HG03354 (cell line): ENCODE measurements around the gene MTFR1L.

ENCODE experiments used
- ATAC-seq: cut with Tn5 transposase; IDR thresholded peaks from one replicate; pipeline ENCODE4 v1.9.1; 2021; ENCODE audit warnings: mild to moderate bottlenecking; ENCODE audit not compliant: unreplicated experiment, poor library complexity, severe bottlenecking

MTFR1L gene

DNA sequence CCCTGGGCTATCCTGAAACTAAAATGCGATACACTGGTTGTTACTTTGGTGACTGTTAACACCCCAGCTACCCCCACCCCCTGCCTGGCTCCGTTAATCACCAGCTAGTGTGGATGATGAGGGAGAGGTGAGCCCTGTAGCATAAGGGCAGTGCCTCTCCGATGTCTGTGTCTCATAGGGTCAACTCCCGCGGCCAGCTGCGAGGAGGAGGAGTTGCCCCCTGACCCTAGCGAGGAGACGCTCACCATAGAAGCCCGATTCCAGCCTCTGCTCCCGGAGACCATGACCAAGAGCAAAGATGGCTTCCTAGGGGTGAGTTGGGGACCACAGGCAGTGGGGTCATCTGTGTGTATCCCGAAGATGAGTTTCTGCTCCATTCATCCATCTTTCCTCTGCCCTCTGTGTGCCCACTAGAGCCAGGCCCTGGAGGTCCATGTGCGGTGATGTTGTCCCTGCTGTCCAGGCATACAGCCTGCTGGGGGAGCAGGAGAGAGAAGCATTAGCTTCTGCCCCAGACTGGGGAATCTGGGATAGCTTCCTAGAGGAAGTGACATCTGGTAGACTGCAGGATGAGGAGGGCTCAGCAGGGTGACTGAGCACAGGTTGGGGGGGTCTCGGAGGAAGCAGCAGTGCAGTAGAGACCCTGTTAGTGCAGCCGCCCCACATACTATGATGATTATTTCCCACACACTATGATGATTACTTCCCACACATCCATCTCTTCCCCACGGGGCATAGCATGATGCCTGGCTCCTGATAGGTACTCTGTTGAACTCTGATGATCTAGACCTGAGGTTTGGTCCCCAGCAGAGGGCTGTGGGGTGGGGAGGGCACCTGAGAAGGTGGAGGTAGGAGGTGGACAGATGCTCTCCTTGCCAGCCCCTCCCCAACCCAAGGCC is 14.5 kb upstream of the MTFR1L start:
- no peak for ATAC-seq

DNA sequence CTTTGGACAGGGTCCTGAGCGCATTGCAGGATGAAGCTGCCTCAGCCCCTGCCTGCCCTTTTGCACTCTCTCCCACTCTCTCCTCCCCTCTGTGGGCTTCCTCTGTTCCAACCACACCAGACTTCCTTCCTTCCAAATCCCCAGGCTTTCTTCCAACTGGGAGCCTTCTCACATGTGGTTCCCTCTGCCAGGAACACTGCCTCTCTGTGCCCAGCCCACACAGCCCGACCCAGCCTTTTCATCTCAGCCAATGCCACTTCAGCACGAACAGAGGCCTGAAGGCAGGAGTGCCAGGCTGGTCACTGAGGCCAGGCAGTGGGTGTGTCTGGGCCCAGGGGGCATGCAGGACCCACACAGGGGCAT is 13.9 kb upstream of the MTFR1L start:
- no peak for ATAC-seq

DNA sequence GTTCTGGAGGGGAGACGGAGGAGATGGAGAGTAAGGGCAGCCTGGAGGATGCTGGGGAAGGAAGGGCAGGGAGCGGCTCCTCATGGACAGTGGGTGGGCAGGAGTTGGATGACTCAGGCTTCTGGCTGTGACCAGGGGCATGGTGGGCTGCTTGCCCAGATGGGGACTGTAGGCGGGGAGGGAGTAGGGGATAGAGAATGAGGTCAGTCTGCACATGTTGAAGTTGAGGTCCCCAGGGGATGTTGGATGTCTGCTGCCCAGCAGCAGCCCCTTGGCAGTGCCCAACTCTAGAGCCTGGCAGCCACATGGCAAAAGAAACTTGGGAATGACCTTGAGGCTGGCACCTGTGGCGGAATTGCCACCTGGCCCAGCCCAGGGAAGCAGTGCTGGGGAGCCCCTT is 13.3 kb upstream of the MTFR1L start:
- no peak for ATAC-seq

DNA sequence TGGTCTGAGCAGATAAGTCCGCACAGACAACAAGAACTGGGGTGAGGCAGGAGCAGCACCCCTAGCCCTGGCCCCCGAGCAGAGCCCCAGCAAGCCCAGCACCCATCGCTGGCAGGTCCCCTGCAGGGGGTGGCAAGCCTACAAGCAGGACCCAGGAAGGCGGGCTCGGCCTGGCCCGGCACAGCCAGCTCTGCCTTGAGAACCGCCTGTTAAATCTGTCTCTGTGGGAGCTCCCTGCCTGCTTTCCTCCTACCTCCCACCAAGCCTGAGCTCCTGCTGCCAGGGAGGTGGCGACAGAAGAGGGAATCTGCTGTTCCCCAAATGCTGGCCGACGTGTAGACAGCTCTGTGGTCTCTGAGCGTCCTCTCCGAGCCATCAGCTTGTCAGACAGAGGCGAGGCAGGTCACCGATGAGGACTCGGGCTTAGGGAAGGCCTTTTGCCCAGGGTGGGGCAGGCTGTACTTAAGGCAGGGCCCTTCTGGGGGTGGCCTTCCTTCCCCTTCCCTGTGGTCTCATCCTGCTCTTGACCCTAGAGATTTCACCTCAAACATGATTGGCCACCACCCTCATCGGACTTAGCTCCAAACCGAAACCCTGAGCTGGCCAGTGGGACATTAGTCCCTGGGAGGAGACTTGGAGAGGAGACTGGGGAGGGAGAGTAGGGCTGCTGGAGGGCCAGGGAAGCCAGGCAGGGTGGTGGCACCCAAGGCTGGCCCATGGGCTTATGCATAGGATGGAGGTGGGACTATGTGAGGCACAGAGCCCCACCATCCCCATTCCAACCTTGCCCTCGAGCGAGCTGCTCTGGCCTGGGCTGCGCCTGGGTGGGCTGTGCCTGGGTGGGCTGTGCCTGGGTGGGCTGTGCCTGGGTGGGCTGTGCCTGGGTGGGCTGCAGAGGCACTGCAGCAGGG is 12.0 kb upstream of the MTFR1L start:
- no peak for ATAC-seq

DNA sequence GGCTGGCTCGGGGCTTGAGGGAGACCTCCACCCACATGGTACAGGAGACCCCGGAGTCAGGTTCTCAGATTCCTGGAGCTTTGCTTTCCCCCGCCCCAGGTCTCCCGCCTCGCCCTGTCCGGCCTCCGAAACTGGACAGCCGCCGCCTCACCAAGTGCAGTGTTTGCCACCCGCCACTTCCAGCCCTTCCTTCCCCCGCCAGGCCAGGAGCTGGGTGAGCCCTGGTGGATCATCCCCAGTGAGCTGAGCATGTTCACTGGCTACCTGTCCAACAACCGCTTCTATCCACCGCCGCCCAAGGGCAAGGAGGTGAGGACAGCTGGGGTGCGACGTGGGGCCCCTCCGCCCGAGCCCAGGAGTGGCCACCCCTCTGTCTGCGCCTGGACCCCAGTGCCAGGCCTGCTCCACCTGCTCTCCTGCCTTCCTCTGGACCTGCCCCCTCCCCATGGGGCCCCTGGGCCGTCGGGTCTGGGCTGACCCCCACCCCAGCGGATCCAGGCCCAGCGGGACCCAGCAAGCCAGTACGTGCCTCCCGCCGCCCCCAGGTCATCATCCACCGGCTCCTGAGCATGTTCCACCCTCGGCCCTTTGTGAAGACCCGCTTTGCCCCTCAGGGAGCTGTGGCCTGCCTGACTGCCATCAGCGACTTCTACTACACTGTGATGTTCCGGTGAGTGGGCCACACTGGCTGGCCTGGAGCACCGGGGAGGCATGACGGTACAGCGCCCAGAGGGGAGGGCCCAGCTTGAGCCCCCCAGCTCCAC is 11.1 kb upstream of the MTFR1L start:
- no peak for ATAC-seq

DNA sequence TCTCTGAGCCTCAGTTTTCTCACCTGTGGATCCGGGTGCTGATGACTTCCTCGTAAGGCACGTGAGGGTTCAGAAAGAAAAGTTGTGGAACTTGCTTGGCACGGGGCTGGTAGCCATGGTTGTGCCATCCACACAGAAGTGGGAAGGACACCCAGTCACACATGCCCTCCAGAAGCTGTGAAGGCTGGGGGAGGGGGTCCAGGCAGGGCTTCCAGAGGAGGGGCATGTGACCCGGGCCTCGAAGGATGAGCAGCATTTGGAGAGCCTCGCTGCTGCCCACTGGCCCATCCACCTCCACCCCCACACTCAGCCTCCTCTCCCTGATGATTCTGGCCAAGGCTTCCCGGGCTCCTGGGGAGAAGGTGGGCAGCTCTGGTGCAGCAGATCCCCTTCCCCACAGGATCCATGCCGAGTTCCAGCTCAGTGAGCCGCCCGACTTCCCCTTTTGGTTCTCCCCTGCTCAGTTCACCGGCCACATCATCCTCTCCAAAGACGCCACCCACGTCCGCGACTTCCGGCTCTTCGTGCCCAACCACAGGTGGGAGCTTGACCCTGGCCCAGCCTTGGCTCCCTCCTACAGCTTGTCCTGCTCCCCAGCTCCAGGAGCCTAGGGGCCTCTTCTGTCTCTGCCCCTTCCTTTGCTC is 10.3 kb upstream of the MTFR1L start:
- ATAC-seq, result no peak

DNA sequence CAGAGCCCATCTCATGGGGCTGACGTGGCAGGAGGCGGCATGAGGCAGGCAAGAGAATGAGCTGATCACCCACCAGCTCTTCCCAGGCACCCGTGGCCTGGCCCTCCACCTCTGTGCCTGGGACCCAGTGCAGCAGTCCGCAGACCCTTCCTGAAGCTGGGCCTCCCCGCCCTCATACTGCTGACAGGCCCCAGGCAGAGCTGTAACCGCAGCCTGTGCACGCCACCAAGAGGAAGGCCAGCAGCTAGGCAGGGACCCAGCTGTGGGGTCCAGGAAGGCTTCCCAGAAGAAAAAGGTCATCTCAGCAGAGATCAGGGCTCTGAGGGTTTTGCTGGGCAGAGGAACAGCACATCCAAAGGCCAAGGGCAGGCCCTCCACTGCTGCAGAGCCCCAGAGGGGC is 9.8 kb upstream of the MTFR1L start:
- ATAC-seq, result no peak

DNA sequence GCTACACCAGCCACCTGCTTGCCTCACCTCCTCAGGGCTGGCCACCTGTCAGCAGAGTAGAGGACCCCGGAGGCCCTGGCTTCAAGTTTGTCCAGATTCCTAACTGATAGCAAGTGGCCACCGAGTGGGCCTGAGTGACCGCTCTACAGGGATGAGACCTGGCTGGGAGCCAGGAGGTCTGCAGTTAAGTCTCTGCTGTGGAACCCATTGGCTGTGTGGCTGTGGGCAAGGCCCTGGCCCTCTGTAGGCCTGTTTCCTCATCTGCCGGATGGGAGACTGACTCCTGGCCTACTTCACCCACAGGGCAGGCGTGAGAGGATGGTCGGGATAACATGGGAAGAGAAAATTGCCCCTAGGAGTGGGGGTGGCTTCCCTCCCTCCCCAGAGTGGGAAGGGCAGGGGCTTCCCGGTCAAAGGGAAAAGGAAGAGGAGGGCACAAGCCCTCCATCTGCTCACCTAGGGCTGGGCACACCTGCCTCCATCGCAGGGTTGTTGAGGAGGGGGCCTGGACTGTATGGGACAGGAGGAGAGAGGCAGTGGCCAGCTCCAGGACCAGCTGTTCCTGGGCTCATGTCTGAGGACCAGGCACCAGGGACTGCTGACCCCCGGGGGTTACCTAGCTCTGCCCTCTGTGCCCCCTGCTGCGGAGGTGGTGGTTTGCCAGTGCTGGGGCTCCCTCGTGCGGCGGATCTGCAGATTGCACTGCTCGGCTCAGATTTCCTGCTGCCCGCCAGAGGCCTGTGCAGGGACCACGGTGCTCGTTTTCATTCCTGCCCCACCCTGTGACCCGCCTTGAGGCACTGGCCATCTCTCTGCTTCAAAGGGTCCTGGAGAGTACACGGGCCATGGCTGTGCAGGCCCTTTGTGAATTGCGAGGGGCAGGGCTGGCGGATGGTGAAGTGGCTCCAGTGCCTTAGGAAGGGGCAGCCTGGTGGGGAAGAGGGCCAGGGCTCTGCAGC is 9.1 kb upstream of the MTFR1L start:
- ATAC-seq, result peak; percentile 67

DNA sequence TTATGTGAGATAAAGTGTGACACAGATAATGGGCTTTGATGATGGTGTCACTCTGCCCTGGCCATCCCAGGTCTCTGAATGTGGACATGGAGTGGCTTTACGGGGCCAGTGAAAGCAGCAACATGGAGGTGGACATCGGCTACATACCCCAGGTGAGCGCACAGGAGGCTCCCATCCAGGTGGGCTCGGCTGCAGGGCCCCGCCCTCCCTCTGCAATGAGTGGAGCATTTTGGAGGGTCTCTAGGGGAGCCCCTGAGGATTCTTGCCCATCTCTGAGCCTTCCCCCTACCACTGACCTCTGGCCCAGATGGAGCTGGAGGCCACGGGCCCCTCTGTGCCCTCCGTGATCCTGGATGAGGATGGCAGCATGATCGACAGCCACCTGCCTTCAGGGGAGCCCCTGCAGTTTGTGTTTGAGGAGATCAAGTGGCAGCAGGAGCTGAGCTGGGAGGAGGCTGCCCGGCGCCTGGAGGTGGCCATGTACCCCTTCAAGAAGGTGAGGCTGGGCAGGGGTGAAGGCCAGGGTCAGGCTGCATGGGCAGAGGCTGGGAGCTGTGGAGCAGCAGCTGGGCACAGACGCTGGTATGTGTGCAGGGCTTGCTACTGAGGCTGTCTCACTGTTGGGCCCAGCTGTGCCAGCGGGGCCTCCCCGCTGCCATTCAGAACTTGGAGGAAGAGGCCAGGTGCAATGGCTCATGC is 8.2 kb upstream of the MTFR1L start:
- ATAC-seq, result no peak

DNA sequence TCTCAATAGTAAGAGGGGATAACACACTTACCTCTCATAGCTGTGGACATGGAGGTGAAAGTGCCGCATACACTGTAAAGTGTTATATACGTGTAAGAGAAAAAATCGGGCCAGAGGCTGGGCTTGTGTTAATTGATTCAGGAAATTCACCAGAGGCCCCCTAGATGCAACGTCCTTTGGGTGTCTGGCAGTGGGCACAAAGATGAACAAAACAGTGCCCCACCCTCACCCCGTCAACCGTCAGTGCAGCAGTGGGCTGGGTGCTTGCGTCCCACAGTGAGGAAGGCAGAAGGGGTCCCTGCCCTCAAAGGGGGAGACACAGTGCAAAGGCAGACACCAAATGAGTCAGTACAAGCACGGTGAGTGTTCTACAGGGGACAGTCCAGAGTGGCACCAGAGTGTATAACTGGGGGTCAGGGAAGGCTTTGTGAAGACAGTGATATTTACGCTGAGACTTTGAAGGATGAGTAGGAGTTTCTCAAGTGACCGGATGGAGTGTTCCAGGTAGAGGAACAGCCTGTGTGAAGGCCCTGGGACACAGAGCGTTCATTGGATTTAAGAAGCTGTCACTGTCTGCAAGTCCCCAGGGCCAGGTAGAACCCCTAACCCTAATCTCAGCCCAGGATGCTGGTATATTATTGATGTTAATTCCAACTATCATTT is 6.6 kb upstream of the MTFR1L start:
- ATAC-seq, result no peak

DNA sequence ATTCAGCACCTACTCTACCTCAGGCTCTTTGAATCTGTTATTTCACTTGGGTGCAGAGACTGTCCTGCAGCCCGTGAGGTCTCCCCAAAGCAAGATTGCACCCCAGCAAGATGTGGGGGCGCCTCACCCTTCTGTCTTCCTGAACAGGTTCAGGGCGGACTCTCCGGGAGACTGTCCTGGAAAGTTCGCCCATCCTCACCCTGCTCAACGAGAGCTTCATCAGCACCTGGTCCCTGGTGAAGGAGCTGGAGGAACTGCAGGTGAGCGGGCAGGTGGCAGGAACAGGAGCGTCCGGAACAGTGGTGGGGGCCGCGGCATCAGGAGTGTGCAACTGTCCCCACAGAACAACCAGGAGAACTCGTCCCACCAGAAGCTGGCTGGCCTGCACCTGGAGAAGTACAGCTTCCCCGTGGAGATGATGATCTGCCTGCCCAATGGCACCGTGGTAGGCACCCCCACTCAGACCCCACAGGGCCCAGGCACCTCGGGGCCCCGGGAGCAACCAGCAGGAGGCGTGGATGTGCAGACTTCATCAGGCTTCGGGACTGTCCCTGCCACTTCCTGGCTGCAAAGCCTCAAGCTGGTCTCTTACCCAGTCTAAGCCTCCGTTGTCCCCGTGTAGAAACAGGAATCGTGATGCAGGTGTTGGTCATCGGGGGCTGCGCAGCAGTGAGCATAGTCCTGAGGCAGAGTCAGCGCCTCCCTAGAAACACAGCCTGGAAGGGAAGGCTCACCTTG is 5.9 kb upstream of the MTFR1L start:
- ATAC-seq, result no peak

DNA sequence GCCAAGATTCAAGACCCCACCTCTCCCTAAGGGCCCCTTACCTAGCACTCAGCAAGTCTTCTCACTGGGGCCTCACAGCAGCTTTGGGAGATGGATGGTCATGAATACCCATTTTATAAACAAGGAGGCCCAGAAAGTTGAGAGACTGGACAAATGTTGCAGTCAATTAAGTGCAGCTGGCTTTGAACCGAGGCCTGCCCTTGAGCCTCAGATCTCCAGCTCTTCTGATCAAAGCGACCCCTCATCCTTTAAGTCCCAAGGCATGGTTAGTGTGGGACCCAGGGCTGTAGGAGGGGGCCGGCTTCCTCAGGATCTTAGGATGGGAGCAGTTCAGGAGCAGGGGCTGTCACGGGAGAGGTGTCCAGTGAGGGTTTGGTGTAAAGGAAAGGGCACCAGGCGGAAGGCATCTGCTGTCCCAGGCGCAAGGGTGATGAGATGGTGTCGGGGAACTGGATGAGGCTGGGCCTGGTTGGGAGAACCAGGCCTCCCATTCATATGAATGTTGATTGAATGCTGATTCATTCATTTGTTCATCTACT is 5.1 kb upstream of the MTFR1L start:
- no peak for ATAC-seq

DNA sequence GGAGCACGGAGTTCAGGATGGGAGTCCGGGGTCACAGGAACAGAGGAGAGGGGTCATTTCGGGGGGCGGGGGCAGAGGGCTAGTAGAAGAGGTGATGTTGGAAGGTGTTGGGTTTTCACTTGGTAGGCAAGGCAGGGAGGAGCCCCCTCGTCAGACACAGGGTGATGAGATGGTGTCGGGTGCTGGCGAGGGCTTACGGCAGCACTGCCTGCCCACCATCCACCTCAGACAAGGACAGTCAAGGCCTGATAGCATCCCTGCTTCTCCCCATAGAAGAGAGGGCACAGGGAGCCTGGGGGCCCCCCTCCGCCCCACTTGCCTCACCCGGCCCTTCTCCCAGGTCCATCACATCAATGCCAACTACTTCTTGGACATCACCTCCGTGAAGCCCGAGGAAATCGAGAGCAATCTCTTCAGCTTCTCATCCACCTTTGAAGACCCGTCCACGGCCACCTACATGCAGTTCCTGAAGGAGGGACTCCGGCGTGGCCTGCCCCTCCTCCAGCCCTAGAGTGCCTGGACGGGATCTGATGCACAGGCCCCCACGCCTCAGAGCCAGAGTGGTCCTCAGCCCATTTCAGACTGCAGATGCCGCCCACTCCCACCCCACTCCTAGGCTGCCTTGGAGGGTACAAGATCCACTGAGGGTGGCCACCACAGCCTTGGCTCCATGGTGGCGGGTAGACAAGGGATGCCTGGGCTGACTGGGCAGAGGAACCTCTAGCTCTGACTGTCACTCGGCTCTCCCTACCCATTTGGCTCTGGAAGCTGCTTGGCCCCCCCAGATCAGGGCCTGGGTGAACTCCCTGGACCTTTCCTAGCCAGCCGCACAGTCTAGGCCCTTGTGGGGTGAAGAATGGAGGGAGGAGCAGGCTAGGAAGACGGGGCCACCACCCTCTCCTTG is 4.3 kb upstream of the MTFR1L start:
- no peak for ATAC-seq

DNA sequence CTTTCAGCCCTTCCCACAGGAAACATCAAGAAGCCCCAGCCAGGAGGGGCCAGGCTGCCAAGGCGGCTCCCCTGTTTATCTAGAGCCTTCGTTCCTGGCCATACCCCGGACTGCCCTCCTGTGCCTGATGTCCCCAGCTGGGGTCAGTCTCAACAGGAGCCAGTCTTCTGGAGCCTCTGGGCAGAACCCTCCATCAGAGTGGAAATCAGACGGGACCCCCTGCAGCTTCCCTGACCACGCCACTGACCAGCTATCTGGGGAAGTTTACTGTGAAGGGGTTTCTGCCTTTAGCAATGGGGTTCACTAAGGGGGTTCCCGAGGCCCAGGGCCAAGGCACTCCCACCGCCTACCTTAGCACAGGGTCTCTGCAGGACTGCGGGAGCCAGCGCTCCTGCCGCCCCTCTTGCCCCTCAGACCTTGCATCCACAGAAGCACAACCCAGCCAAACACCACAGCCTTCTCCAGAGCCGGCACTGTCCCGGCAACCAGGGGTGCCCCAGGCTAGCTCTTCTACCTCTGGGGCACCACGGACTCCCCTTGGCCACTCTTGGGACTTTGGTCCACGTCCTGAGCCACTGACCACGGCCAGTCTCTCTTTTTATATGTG is 3.5 kb upstream of the MTFR1L start:
- no peak for ATAC-seq

DNA sequence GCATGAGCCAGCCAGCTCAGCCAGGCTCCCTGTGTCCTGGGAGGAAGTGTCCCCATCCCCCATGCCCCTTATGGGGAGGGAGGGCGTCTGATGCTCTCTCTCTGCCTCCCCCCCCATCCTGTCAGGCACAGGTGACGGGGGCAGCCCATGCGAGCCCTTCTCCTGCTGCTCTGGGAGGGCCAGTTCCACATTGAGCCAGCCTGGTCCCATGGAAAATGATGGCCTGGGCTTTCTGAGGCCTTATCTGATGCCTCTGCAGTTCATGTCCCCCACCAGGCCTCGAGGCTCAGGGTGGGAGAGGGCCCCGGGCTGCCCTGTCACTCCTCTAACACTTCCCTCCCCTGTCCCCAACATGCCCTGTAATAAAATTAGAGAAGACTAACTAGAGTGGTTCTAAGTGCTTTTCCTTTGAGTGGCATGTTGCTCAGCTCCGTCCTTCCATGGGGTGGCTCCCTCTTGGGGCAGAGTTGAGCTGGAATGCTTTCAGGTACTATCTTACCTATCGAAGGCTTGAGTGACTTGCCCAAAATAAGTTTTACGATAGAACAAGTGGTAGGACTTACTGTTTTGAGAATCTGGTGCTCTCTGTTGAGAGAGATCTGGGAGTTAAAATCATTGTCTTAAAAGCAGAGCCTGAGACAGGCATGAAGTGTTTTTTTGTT is 1.8 kb upstream of the MTFR1L start:
- no peak for ATAC-seq
